AG04449 (cell line): ENCODE data around the gene WDR74.
"Not testable (repeated sequence)": the region's sequence is repeated elsewhere in the genome, so short reads cannot be mapped to it uniquely, and the experiment has no call there.

Experiments used
- CTCF ChIA-PET: fragments of 350-600 bp; formaldehyde crosslinking; extraction: SDS; loops from one replicate; lab custom pipeline; 2021; ENCODE audit warnings: antibody characterized with exemption; lab: Yijun Ruan, JAX
- POLR2A ChIA-PET: fragments of 400-600, 350-600 bp; formaldehyde crosslinking; extraction: SDS; loops from one replicate; lab custom pipeline; 2020; ENCODE audit warnings: antibody characterized with exemption, inconsistent platforms; lab: Yijun Ruan, JAX
- DNase-seq: peaks from one replicate; pipeline ENCODE4 v3.0.0-alpha.2; 2010; ENCODE audit warnings: low read depth, low spot score
- H3K4me3 ChIP-seq: 2 replicates; pipeline ENCODE4 v1.5.1; 2011; ENCODE audit warnings: low read depth, mild to moderate bottlenecking, control low read depth, low read length
- TF ChIP-seq, protein P1 (sequence below): IDR thresholded peaks from one replicate; pipeline ENCODE4 v1.5.1; 2011; ENCODE audit warnings: mild to moderate bottlenecking, moderate library complexity, low read length, control low read depth, inconsistent platforms; ENCODE audit not compliant: insufficient read depth; ENCODE audit errors: missing control alignments

WDR74 gene

DNA sequence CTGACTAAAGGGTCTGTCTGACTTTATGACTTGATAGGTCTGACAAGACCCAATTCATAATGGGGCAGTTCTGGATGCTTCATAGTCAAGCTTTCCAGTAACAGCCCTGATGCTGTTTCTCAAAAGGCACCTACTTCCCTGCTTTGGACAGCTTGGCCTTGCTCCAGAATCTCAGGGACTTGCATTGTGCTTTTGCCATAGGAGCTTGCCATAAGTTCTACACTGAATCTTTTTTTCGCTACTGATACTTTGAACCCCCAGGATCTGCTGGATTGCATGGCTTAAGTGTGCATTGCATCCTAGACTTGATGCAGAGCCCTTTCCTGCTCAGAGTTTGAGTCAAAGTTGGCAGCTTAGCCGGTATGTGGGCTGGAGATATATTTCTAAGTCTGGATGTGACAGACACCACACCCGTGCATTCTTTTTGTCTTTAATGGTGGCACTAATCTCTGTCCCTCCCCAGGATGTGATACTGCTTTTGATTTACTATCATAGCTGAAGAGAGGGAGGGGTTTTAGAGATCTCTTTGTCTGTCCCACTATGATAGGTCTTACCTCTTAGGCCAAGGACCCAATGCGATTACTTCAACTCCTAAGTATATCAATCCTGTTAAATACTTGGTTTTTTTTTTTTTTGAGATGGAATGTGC lies 24.4 kb upstream of the WDR74 start:
- ChIA-PET CTCF (interaction anchor here (0.9 to 5.8 kb wide), 14 partner anchors 8 to 439 kb away, joined by 3 to 70 read pairs (median 4); partner anchors contain the start of genes SLC3A2 and TMEM179B), POLR2A (interaction anchor here (0.6 to 2.3 kb wide), 3 partner anchors 9 to 22 kb away, joined by 3 to 9 read pairs (median 3); no protein-coding TSS in a partner anchor)
- no peak overlapping the region for H3K4me3 ChIP-seq
- TF ChIP-seq, protein P1, sequence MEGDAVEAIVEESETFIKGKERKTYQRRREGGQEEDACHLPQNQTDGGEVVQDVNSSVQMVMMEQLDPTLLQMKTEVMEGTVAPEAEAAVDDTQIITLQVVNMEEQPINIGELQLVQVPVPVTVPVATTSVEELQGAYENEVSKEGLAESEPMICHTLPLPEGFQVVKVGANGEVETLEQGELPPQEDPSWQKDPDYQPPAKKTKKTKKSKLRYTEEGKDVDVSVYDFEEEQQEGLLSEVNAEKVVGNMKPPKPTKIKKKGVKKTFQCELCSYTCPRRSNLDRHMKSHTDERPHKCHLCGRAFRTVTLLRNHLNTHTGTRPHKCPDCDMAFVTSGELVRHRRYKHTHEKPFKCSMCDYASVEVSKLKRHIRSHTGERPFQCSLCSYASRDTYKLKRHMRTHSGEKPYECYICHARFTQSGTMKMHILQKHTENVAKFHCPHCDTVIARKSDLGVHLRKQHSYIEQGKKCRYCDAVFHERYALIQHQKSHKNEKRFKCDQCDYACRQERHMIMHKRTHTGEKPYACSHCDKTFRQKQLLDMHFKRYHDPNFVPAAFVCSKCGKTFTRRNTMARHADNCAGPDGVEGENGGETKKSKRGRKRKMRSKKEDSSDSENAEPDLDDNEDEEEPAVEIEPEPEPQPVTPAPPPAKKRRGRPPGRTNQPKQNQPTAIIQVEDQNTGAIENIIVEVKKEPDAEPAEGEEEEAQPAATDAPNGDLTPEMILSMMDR: no peak
- no peak for DNase-seq

DNA sequence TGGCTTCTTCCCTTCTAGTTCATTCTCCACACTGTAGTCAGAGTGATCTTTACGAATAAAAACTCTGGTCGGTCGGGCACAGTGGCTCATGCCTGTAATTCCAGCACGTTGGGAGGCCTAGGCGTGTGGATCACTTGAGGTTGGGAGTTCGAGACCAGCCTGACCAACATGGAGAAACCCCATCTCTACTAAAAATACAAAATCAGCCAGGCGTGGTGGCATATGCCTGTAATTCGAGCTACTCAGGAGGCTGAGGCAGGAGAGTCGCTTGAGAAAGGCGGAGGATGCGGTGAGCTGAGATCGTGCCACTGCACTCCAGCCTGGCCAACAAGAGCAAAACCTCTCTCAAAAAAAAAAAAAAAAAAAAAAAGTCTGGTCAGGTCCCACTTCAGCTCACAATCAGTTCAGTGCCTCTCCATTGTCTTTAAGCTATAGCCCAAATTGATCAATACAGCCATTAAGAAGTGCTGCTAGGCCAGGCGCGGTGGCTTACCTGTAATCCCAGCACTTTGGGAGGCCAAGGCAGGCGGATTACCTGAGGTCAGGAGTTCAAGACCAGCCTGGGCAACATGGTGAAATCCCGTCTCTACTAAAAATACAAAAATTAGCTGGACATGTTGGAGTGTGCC lies 22.3 kb upstream of the WDR74 start:
- ChIA-PET POLR2A (interaction anchor here (0.7 to 1.5 kb wide), 3 partner anchors 21 to 134 kb away, joined by 3 to 7 read pairs (median 3); partner anchors contain the start of genes HNRNPUL2 and TMEM179B), CTCF (interaction anchor here (0.6 to 5.8 kb wide), 9 partner anchors 12 to 181 kb away, joined by 3 to 70 read pairs (median 5); partner anchors contain the start of genes TEX54 and TMEM179B)
- H3K4me3 ChIP-seq, DNase-seq: not testable (repeated sequence)

DNA sequence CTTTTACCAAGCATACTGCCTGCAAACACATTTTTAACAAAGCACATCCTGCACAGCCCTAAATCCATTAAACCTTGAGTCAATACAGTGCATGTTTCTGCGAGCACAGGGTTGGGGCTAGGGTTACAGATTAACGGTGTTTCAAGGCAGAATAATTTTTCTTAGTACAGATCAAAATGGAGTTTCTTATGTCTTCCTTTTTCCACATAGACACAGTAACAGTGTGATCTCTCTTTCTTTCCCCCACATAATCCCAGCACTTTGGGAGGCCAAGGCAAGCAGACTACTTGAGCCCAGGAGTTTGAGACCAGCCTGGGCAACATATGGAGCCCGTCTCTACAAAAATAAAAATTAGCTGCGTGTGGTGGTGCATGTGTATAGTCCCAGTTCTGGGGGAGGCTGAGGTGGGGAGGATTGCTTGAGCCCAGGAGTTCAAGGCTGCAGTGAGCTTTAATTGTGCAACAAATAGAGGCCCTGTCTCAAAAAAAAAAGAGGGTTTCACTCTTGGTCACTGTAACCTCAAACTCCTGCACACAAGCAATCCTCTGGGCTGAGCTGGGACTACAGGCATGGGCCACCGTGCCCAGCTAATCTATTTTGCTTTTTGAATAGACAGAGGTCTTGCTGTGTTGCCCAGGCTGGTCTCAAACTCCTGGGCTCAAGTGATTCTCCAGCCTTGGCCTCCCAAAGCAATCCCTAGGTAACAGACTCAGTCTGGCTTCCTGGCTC lies 21.6 kb upstream of the WDR74 start:
- CTCF ChIA-PET: interaction anchor here (0.6 to 5.8 kb wide), 9 partner anchors 13 to 180 kb away, joined by 3 to 70 read pairs (median 5); partner anchors contain the start of genes TEX54 and TMEM179B
- no peak overlapping the region for H3K4me3 ChIP-seq
- POLR2A ChIA-PET: interaction anchor here (0.7 to 1.5 kb wide), 2 partner anchors 20 to 134 kb away, joined by 3 to 7 read pairs; partner anchors contain the start of gene HNRNPUL2
- no peak for DNase-seq
- TF ChIP-seq, protein P1: no peak

DNA sequence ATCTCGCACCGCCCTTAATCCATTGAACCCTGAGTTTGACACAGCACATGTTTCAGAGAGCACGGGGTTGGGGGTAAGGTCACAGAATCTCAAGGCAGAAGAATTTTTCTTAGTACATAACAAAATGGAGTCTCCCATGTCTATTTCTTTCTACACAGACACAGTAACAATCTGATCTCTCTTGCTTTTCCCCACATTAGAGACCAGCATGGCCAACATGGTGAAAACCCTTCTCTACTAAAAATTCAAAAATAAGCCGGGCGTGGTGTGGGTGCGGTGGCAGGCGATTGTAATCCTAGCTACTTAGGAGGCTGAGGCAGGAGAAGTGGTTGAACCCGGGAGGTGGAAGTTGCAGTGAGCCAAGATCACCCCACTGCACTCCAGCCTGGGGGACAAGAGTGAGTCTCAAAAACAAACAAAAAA lies 19.9 kb upstream of the WDR74 start:
- POLR2A ChIA-PET, CTCF ChIA-PET, H3K4me3 ChIP-seq, DNase-seq: not testable (repeated sequence)

DNA sequence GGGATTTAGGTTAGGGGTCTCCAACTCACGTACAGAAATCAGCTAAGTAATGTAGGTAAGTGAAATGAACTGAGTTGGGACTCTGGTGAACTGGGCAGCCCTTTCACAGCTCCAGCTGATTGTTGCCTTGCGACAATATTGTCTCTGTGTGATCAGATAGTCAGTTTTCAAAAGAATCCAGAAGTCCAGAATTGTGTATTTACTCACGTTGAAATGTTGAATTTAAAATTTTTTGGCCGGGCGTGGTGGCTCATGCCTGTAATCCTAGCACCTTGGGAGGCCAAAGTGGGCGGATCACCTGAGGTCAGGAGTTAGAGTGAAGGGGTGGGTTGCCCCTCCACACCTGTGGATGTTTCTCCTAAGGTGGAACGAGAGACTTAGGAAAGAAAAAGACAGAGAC lies 18.8 kb upstream of the WDR74 start:
- H3K4me3 ChIP-seq: no peak overlapping the region
- CTCF ChIA-PET: interaction anchor here (0.9 to 1.2 kb wide), 5 partner anchors 8 to 72 kb away, joined by 3 to 10 read pairs (median 3); partner anchors contain the start of gene TMEM179B
- POLR2A ChIA-PET: interaction anchor here (0.6 to 0.7 kb wide), 3 partner anchors 17 to 71 kb away, joined by 4 to 5 read pairs (median 4); no protein-coding TSS in a partner anchor
- TF ChIP-seq, protein P1: no peak
- DNase-seq: no peak

DNA sequence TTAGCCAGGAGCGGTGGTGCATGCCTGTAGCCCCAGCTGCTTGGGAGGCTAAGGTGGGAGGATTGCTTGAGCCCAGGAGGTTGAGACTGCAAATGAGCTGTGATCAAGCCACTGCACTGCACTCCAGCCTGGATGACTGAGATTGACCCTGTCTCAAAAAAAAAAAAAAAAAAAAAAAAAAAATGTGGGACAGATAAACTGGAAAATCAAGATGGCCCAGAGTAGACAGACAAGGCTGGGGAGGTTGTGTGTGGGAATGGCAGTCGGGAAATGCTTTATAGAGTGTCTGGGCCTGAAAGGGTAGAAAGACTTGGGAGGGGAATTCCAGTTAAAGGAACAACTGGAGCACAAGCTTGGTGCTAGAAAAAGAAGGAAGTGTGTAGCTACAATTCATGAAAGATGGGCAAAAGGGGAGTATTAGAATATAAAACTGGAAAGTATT lies 18.2 kb upstream of the WDR74 start:
- H3K4me3 ChIP-seq: no peak overlapping the region
- ChIA-PET POLR2A (interaction anchor here (0.6 to 0.7 kb wide), 3 partner anchors 16 to 70 kb away, joined by 4 to 5 read pairs (median 4); no protein-coding TSS in a partner anchor), CTCF (interaction anchor here (0.9 to 1.2 kb wide), 5 partner anchors 9 to 71 kb away, joined by 3 to 10 read pairs (median 3); partner anchors contain the start of gene TMEM179B)
- TF ChIP-seq, protein P1: no peak
- DNase-seq: no peak
